Fibroblast of skin of right quadriceps (primary cell): ENCODE measurements around the gene TNNC2.
"Not testable (repeated sequence)": the region's sequence is repeated elsewhere in the genome, so short reads cannot be mapped to it uniquely, and the experiment has no call there.

ENCODE experiments used
- DNase-seq: peaks from one replicate; pipeline ENCODE4 v3.0.0-alpha.2; 2013

TNNC2 gene

DNA sequence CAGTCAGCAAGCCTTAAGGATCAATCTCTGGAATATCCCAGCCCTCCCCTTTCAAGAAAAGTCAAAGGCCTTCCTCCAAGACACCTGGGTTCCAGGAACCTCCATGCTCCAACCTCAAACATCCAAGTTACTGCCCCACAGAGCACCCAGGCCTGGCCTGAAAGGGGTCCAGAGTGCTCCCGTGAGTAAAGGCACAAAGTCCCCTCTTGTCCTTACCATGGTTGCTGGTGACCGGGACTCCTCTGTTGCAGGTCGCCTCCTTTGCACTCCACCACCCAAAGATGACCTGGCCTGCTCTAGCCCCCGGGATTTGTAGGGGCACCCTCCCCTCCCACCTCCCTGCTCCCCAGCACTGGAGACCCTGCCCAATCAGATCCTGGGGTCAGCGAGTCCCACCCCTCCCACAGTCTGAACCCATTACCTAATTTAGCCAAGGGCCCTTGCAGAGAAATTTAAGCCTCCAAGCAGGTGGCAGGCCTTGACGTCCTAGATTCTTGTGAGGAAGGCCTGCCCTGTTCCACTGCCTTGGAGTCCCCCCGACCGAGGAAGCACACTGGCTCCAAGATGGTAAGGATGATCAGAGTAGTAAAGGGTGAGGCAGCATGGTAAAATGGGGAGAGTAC is at the start of gene TNNC2:
Gene TNNC2 (minus strand): TSS at position 283 of the 623 bp plus-strand sequence. CDS start 64 bp downstream, at position 219.
- no peak for DNase-seq

DNA sequence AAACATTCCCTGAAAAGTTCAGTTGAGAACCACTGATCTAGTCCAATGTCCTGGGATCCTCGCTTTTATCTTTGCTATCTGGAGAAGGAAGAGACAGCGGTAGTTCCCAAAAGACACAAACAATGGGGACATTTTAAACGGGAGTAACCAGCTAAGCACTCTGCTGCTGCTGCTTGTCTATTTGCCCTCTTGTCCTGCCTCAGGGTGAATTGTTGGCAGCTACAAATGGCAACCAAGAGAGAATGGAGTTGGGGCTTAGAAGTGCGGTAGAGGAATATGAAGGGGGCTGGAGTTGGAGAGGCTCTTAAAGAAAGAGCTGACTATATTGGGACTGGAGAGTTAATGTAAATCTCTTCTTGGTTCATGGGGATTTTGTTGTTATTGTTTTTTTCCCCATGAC is 47.5 kb upstream of the TNNC2 start:
- no peak for DNase-seq

DNA sequence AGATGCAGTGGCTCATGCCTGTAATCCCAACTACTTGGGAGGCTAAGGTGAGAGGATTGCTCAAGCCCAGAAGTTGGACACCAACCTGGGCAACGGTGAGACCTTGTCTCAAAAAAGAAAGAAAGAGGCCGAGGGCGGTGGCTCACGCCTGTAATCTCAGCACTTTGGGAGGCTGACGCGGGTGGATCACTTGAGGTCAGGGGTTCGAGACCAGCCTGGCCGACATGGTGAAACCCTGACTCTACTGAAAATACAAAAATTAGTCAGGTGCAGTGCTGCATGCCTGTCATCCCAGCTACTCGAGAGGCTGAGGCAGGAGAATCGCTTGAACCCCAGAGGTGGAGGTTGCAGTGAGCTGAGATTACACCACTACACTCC is 47.0 kb upstream of the TNNC2 start:
- not testable (repeated sequence) for DNase-seq

DNA sequence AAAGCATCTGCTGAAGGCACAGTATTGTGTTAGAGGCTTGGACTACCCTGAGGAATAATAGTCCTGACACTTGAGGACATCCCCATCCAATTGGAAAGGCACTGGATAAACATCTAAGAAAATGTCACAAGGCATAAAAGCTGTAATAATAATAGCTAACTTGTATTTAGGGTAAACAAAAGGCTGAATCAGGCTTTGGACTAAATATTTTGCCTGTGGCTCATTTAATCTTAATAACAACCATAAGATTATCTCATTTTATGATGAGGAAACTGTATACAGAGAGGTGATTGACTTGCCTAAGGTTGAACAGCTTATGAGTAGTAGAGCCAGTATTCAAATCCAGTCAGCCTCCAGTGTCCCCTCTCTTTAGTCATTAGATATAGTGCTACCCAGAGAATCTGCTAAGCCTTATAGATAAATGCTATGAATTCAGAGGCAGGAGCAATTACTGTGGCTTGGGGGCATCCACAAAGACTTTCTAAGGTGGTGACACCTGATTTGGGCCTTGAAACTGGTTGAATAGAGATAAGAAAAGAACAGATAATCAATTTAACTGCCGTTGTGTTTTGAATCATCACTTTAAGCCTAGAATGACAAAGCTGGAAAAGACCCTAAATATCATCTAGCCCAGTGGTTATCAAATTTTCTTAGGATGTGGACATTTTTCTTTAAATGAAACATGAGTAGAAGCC is 46.4 kb upstream of the TNNC2 start:
- no peak for DNase-seq

DNA sequence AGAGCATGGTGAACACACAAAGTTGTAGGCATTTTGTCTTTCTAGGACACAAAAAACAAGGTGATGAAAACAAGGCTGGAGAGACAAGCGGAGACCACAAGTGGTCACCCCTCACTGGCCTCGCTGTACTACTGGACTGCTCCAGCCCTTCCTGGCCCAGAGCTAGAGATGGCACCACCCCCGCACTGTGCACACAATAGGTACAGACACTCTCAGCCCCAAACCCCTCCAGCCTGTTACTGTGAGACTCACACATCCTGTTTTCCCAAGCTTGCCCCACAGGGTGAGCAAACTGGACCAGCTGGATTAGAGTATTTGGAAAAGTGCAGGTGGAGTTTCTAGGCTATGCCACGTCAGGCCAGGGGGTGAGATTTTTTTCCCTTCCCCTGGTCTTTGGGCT is 45.5 kb upstream of the TNNC2 start:
- no peak for DNase-seq

DNA sequence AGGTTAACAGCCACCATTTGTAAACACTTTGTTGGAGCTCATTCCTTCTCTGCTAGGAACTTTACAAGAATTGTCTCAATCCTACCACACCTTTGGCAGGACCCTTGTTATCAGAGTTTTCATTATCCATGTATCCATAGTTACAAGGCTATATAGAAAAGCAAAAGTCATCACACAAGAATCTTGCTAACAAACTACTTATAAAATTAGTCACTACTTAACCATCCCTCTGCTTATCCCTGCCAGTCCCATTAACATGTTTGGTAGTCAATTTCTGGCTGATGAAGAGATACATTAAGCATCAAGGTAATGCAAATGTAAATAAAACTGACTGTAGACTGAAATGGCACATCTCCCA is 40.7 kb upstream of the TNNC2 start:
- DNase-seq: peak; percentile 75

DNA sequence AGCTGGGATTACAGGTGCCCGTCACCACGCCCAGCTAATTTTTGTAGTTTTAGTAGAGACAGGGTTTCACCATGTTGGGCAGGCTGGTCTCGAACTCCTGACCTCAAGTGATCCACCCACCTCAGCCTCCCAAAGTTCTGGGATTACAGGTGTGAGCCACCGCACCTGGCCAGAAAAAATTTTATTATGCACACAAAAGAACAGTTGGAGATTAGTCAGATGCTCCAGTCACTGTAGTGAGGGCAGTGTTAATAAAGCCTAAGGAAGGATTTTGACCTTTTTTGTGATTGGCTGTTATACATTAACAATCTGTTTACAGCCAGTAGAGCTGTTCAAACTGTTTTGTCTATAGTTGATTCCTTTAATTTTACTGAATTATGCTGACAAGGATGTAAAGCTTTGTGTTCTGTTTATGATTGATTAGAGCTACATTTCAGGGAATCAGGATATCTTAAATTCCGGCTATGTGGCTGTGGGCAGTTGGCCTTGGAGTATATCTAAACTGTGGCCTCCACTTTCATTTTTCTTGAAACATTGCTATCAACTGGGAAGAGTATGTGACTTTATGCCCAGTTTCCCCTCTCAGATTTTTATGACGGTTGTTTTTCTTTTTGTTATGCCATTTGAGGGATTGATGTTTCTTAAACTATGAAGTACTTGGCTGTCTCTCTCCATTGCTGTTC is 40.2 kb upstream of the TNNC2 start:
- no peak for DNase-seq

DNA sequence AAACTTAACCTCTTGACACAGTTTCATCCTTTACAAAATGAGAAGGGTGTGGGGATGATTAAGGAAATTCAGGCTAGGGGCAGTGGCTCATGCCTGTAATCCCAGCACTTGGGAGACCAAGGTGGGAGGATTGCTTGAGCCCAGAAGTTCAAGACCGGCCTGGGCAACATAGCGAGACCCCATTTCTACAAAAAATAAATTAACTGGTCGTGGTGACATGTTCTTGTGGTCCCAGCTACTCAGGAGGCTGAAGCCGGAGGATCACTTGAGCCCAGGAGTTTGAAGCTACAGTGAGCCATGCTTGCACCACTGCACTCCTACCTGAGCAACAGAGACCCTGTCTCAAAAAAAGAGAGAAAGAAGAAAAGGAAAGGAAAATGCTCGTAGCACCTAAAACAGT is 39.3 kb upstream of the TNNC2 start:
- no peak for DNase-seq

DNA sequence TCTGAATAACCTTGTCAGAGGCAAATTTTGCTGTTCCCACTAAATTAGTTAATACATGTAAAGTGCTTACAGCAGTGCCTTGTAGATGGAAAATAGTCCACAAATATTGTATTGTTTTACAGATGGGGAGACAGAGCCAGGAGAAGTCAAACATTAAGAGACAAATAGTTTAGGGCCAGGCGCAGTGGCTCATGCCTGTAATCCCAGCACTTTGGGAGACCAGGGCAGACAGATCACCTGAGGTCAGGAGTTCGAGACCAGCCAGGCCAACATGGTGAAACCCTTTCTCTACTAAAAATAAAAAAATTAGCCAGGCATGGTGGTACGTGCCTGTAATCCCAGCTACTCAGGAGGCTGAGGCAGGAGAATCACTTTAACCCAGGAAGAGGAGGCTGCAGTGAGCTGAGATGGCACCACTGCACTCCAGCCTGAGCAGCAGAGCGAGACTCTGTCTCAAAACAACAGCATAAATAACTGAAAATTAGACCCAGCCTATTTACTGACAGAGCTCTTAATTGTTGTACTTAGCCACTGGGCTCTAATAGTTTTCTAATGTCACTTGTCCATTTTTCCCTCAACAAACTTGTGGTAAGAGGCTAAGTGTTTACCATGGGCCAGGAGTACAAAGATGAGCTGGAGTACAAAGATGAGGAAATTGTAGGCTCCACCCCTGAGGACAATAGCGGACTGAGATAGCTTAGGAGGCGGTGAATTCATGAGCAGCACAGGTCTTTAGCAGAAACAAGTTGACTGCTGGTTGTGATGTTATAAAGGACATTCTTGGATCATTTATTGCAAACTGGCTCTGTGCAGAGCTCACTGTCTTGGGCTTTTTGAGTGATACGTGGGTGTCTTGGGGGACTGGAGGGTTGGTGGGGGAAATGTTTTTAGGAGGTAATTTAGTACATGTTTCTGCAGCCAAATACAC is 36.7 kb upstream of the TNNC2 start:
- no peak for DNase-seq

DNA sequence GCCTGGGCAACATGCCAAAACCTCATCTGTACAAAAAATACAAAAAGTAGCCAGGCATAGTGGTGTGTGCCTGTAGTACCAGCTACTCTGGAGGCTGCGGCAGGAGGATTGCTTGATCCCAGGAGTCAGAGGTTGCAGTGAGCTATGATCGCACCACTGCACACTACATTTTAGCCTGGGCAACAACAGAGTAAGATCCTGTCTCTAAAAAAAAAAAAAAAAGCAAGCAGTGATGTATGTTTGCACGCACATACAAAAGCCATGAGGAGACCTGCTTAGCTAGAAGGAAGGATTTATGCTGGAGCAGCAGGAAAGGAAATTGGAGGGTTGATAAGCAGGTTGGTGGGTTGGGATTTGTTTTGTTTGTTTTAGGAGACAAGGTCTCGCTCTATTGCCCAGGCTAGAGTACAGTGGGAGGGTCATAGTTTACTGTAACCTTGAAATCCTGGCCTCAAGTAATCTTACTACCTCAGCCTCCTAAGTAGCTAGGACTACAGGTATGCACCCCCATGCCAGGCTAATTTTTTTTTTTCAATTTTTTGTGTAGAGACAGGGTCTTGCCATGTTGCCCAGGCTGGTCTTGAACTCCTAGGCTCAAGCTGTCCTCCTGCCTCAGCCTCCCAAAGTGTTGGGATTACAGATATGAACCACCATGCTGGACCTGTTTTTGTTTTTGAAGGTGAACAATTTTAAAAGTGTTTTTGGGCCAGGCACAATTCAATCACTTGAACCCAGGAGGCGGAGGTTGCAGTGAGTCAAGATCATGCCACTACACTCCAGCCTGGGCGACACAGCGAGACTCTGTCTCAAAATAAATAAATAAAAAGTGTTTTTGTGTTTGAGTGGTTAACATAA is 34.3 kb upstream of the TNNC2 start:
- DNase-seq: no peak

DNA sequence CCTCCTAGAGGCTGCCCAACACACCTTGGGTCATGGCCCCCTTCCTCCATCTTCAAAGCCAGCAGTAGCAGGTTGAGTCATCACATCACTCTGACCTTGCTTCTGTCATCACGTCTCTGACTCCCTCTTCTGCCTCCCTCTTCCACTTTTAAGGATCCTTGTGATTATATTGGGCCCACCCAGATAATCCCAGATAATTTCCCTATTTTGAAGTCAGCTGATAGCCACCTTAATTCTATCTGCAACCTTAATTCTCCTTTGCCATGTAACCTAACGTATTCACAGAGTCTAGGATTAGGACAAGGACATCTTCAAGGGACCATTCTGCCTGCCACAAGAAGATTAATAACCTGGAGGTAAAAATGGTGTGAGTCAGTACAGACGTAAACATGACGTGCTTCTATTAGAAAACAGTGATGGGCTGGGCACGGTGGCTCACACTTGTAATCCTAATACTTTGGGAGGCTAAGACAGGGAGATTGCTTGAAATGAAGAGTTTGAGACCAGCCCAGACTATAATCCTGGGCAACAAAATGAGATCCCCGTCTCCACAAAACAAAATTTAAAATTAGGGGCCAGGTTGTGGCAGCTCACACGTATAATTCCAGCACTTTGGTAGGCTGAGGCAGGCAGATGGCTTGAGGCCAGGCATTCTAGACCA is 33.6 kb upstream of the TNNC2 start:
- DNase-seq: no peak

DNA sequence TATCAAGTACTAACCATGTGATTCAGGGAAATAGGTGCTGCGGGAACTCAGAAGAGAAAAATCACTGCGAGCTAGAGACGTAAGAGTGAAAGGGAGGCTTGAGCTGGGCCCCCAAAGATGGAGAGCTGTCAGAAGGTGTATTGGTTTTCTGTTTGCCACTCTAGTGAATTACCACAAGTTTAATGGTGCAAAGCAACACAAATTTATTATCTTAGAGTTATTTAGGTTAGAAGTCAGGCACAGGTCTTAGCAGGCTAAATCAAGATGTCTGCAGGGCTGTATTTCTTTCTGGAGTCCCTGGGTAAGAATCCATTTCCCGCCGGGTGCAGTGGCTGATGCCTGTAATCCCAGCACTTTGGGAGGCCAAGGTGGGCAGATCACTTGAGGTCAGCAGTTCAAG is 32.8 kb upstream of the TNNC2 start:
- no peak for DNase-seq

DNA sequence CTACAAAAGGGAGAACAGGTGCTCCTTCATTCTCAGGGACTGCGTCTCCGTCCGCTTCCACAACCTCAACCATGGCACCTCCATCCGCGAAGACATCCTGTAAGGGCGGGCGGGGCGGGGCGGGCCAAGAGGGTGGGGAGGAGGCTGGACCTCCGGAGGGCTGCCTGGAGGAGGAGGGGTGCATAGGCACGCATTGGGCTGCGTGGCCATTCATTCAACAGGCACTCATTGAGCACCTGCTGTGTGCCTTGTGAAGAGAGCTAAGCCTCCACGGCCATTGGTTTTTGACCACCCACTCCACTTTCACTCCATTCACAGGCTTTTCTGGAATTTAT is 30.7 kb upstream of the TNNC2 start:
- DNase-seq: no peak

DNA sequence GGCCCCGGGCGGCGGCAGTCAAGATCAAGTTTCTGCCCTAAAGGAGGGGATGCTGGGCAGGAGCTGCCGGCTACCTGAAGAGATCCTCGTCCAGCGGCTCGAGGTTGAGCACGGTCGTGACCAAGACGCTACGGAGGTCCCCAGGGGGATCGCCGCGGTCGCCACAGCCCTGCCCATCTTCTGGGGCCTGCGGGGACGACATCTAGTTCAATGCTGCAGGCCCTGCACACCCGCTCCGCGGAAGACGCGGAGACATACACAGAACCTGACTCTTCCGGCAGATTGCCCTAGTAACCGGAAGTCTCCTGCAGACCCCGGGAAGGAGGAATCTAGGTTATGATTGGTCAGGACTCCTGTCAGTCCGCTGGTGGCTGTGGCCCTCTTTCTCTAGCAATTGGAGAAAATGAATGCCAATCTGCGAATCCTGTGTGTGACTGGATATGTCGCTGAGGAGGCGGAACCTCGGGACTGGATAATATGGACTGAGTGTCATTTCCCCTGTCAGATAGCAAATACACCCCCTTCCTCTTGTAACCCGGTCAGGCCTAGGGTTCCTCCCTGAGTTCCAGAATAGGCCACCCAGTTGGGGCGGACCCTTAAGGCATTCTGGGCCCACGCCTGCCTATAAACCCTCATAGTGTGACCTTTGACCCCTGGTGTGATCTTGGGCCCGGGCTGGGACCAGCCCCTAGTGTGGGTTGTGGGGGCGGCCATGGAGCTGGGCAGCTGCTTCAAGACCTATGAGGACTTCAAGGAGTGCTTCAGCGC is 30.2 kb upstream of the TNNC2 start, which contains the start of the genes ACOT8 and ZSWIM3:
Gene ACOT8 (minus strand): TSS at position 279 of the 768 bp plus-strand sequence. CDS start 77 bp downstream, at position 202.
Gene ZSWIM3 (plus strand): TSS at position 501 of the 768 bp plus-strand sequence. CDS start 212 bp downstream, at position 713.
- peak; percentile 100 for DNase-seq

DNA sequence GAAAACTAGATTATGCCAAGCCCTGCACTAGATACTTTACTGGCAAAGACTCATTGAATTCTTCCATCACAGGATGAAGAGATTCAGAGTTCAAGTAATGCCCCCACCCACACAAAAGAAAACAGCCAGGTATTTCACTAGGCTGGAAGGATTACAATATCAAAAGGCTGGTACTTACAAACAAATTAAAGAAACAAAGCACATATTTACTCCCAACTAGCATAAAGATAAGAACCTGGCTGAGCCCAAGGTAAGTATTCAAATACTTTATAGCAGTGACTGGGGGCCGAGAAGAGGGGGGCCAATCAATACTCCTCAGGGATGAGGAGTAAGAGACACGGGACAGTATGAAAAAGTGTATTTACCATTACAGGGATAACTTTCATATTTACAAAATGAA is 26.4 kb upstream of the TNNC2 start:
- no peak for DNase-seq

DNA sequence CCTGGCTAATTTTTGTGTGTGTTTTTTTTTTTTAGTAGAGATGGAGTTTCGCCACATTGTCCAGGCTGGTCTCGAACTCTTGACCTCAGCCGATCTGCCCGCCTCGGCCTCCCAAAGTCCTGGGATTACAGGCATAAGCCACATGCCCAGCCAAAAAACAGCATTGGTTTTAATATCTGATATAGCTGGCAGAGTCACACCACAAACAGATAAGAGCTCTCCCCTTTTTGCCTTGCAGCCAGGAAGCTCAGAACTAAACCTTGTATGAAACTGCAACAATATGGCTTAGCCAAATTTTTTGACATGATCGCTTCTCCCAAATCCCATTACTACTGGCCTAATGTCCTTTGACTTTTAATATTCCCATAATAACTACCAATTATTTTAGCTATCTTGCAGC is 25.2 kb upstream of the TNNC2 start:
- DNase-seq: no peak

DNA sequence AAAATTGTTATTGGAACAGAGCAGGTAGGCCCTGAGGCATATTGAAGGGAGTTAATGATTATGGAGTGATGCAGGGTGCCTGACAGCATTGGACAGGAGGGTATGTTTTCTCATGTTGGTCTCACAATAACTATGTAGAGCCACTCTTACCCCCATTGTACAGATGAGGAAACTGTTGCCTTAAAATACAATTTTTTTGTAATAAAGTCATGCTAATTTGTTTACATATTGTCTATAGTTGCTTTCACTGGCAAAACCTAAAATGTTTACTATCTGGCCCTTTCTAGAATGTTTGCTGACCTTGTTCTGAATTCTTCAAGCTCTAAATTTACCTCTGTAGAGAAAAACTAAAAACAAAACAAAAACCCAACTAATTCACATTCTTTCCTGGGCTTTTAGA is 24.4 kb upstream of the TNNC2 start:
- DNase-seq: no peak

DNA sequence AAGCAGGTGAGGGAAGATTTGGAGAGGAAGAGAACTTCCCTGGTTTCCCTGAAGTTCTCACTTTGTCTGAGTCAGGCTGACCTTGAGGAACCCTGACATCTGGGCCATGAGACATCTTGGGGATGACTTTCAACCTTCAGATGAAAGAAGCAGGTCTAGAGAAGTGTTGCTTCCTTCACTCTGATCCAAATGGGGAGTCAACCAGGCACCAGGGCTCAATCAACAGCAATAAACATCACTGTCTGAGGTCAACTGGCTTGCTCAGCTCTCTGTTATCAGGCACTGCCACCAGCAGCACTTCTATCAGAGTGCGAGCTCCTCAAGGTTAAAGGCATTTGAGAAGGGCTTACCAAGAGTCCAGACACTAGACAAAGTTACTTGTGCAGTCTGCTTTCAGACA is 23.8 kb upstream of the TNNC2 start:
- DNase-seq: no peak

DNA sequence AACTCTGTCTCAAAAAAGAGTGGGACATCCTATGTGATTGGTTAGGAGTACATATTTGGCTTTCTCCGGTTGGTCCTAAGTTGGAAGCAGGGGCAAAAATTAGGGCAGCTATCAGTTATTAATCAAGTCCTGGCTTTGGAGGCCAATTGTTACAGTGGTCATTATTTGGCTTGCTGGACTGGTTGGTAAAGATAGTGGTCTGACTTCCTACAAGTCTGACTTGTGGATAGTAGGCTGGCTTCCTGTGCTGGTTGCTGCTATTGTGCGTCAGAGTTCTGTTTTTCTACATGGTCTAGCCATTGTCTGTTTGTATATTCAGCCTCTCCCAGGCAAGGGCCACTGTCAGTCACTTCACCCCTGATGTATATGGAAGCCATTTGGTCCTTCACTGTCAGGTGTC is 23.1 kb upstream of the TNNC2 start:
- DNase-seq: no peak

DNA sequence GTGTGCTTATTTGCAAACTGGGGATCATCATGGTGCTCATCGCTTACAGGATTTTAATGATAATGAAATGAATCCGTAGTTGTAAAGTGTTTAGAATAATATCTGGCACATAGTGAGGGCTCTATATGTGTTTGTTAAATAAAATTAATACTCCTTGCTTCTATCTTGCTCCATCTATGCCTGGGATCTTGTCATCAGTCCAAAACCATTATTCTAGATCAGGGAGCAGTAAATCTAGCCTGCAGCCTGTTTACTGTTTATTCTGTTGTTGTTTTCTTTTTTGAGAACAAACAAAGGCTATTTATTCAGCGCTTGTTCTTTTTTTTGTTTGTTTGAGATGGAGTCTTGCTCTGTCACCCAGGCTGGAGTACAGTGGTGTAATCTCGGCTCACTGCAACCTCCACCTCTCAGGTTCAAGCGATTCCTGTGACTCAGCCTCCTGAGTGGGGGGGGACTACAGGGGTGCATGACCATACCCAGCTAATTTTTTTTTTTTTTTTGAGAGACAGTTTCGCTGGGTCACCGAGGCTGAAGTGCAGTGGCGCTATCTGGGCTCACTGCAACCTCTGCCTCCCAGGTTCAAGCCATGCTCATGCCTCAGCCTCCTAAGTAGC is 22.0 kb upstream of the TNNC2 start:
- DNase-seq: no peak
